Inferior parietal cortex (tissue), 1 donor: ENCODE data around the gene MAGEF1.

Source experiments
- DNase-seq: peaks from one replicate; pipeline ENCODE4 v3.0.0-alpha.2; 2016; ENCODE audit errors: extremely low spot score

Gene MAGEF1

DNA sequence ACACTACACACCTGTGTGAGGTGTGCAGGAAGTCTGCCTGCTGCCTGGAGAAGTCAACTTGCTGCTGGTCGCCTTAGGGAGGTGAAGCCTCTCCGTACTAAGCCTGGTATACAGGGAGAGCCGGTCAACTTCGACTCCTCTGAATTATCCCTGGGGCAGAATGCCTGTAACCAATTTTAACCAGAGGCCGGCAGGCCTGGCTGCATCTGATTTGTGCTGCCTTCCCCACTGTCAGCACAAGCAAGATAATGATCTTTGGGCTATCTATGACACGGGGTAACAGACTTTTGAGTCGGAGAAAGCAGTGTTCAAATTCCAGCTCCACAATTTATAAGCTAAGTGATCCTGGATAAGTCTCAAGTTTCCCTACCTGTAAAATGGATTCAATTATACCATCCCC lies 42.3 kb downstream of the MAGEF1 start:
- DNase-seq, result no peak

DNA sequence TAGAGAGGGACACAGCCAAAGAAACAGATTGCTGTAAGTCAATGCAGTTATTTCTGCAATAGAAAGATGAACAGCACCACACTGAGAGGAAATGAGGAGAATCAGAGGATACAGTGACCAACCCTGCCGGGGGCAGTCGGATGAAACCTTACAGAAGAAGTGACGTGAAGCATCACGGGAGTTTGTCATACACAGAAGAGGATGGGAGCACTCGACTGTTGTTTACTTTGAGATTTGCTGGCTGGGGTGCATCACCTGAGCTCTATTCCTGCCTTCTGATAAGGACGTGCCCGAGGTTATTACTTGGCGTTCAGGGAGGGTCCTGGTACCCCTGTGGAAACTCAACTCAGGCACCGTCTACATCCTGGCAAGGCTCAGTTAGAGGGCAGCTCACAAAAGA lies 45.4 kb downstream of the MAGEF1 start:
- DNase-seq, result no peak

DNA sequence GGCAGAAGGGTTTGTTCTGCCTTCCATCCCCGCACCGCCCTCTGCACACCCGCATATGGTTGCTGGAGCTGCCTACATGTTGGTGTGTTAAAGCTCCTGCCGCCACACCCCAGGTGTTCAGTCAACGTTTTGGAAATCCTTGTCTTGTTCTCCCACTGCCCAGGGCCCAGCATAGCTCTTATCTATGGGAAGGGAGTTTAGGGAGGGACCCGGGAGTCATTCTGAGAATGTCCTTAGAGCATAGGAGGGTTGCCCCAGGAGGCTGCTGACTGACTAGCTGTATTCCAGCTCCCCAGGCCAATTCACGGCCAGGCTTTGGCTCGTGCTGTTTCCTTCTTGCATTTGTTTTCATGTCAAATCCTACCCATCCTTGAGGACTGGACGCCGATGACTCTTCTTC lies 46.8 kb downstream of the MAGEF1 start:
- DNase-seq, result no peak

DNA sequence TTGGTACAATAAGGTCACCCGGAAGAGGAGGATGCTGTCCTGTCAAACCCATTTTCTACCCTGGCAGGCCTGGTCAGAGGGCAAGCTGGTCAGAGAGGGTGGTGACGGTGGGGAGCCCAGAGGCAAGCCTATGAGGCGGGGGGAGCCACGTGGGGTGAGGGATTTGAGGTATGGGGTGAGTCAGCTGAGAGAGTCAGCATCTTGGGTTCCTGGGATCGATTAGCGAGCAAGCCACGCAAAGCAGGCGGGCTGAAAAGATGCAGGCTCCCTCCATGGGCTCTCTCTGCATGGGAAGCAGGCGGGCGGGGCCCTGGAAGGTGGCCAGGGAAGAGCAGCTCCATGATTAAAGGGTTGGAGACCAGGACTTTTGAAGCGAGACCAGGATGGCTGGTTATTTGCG lies 48.1 kb downstream of the MAGEF1 start:
- DNase-seq, result no peak

DNA sequence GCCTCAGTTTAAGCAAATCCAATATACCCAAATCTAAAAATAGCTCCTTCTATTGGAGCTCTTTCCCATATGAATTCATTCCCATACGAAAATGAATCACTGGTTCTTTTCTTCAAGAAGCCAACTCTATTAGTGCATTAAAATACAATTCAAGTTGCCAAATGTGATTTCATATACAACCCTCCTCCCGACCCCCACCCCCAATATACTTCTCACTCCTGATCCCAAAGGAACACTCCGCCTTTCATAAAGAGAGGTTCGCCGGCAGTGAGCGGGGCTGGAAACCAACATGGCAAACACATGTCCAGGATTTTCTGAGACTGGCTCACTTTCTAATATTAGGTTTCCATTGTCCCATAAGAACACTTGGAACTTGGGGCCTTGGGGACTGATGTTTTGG lies 48.5 kb downstream of the MAGEF1 start:
- DNase-seq, result no peak

DNA sequence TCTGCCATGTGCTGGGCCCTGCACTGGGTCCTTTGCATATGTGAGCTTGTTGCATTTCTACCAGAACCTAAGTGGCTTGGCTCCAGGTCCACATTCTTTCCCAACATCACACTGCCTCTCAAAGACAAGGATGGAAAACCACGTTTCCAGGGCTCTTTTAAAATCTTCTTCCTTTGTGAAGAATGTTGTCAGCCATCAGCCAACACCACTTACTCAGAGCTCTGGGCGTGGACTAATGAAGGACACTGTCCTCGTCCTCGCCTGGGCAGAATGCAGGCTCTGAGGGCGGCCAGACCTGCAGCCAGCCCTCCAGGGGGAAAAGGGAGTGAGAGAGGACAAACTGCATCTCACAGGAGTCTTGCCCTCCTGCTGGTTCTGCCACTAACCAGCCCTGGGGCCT lies 49.7 kb downstream of the MAGEF1 start:
- no peak for DNase-seq

DNA sequence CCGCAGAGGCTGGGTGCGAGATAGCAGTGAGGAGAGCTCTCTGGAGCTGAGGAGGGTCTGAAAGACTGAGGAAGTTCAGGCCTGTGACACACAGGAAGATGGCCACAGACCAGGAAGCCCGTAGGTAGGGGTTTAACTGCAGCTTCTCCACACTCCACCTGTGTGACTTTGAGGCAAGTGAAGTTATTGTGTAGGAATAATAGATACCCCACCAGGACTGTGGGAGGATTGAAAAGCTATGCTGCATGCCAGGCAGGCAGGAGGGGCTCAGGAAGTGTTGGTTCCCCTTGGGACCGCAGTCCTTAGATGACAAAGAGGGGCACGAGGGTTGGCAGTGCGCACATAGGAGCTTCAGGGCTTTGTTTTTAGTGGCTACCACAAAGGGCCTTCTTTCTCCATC lies 50.9 kb downstream of the MAGEF1 start:
- DNase-seq, result no peak
